Sciatic nerve (tissue), 2 donors: ENCODE results near the gene INO80. TPM values are rescaled to one million over a fixed set of nuclear protein-coding genes. Genes with fewer than 3 reads are reported as not detected.
"Not testable (repeated sequence)": the region's sequence is repeated elsewhere in the genome, so short reads cannot be mapped to it uniquely, and the experiment has no call there.

Experiments used
- ATAC-seq: fragments of 200-7000 bp; cut with Tn5 transposase; one replicate; pipeline ENCODE4 v1.9.1; 2020; ENCODE audit warnings: mild to moderate bottlenecking, moderate library complexity
- DNase-seq: peaks from one replicate; pipeline ENCODE4 v3.0.0-alpha.2; 2020; ENCODE audit warnings: low spot score
- intact Hi-C: fragments of 100-400 bp; cut with DNase I; formaldehyde crosslinking; loops from one replicate; pipeline ENCODE4 v1.14.2; 2022
- total RNA-seq: library from RNA; stranded (reverse); fragmentation: NEBNext Ultra II Directional; extraction: Animal tissue kit (Norgen Biotek cat#: 25700); gene quantifications from one replicate; pipeline ENCODE4 v1.2.1, GENCODE V29; 2021
- donor health status: DM: no; HTN: no; CAD: no.
- donor health status: DM: no; HTN: no; CAD: no.

The INO80 gene
- total RNA-seq, 1 donor from 2014 or later, result 30.2 TPM

GRCh38 chr15:40985541-40986330 lies 130.3 kb downstream of the INO80 start:
- ATAC-seq, result peak; percentile 49
- no peak for DNase-seq
- intact Hi-C loops, result no loop called here

DNA sequence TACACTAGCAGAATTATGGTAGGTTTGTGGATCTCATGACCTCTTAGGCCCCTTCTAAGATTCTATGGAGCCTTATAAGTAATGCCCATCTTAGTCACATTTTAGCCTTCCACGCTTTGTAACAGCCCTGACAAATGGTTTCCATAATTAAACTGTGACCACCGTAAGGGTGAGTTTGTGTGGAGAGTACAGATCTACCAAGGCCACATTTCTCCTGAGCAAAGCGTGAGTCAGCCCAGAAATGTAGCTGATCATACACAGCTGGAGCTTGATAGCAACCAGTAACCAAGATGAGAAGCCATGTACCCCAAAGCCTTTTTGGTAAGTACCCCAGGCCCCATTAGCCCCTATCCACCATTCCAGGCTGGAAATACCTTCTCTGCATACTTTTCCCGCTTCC lies 131.1 kb downstream of the INO80 start:
- DNase-seq (no peak), ATAC-seq (no peak)
- intact Hi-C loops, result no loop called here

- ATAC-seq (no peak), DNase-seq (no peak)
- intact Hi-C loops, result no loop called here
These were observed 131.7 kb downstream of the INO80 start for GRCh38 chr15:40984406-40984805.

- intact Hi-C loops, result no loop called here
- ATAC-seq (no peak), DNase-seq (no peak)
These were observed 133.2 kb downstream of the INO80 start for GRCh38 chr15:40982855-40983254.

GRCh38 chr15:40981186-40981585 lies 134.9 kb downstream of the INO80 start:
- no peak for ATAC-seq
- intact Hi-C loops, result no loop called here
- no peak for DNase-seq

DNA sequence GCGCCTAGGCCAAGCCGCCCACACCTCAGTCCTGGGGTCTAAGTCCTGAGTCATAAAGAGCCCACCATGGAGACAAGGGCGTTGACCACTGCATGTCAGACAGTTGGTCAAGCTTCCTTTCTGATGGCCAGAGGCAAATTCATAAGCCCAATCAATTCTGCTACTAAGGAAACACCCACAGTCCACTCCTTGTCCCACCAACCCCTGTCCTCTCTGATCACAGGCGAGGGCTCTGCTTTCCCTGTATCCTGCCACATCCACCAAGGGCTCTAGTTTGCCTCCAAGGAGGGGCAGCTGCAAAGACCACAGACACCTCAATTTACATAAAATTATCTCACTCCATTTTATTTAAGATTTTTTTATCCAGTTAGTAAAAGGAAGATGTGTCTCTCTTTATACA lies 137.5 kb downstream of the INO80 start:
- ATAC-seq, result no peak
- intact Hi-C loops, result no loop called here
- no peak for DNase-seq

DNA sequence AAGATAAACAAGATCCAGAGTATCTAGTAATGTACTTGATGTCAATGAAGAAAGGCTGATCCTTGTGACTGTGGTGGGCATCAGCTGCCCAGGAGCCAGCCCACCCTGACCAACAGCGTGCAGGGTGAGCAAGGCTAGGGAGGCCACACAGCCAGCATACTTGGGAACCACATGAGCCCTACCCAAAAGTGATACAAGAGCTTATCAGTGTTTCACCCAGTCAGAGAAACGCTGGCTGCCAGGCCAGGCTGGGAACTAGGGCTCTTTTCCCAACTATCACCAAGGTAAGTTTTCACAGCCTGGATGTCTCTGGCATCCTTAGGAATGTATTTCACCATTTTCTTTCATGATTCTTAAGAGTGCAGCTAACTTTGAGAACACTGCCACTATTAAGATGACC lies 137.9 kb downstream of the INO80 start:
- no peak for DNase-seq
- ATAC-seq, result no peak
- intact Hi-C loops, result no loop called here

GRCh38 chr15:40976819-40977218 lies 139.3 kb downstream of the INO80 start:
- ATAC-seq (no peak), DNase-seq (no peak)
- intact Hi-C loops, result no loop called here

GRCh38 chr15:40974879-40975278 lies 141.2 kb downstream of the INO80 start:
- ATAC-seq, result no peak
- no peak for DNase-seq
- intact Hi-C loops, result no loop called here

GRCh38 chr15:40969363-40969762 lies 146.7 kb downstream of the INO80 start:
- DNase-seq (no peak), ATAC-seq (no peak)
- intact Hi-C loops, result no loop called here

GRCh38 chr15:40968290-40969085 lies 147.6 kb downstream of the INO80 start:
- ATAC-seq (no peak), DNase-seq (no peak)
- intact Hi-C loops, result no loop called here

GRCh38 chr15:40964634-40965033 lies 151.4 kb downstream of the INO80 start:
- ATAC-seq (no peak), DNase-seq (no peak)
- intact Hi-C loops, result no loop called here

DNA sequence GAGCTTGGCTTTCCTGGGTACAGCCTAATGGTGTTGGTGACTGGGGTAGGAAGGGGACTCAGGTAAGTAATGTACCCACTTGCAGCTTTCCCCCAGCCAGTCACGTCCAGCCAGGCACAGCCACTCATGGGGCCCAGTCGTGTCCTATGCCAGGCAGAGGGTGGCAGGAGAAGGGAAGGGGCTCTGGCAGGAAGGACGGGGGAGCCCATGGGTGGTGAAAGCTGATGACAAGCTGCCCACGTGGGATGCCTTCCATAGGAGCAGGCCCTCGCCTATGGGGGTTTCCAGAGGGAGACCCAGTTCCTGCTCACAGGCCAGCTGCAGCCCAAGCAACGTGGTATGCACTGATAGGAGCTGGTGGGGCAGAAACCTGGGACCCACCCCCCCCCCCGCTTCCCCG lies 152.1 kb downstream of the INO80 start:
- ATAC-seq, result no peak
- intact Hi-C loops, result no loop called here
- no peak for DNase-seq

DNA sequence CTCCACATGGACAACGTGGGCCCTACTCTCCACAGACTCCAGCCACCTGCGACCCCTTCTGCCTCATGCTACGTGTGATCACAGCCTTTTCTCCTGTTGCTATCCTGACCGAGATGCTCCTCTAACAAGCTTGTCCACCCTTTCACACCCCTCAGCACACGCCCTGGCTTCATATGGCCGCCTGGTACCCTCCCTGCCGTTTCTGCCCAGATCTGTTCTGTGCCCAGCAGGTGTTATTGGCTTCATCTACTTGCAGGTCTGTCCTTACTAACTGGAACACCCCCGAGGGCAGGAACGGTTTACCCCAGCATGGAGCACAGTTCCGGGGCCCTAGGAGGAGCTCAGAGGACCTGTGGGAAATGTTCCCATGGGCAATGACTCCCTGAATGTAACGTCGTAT lies 152.9 kb downstream of the INO80 start:
- intact Hi-C loops, result no loop called here
- no peak for DNase-seq

DNA sequence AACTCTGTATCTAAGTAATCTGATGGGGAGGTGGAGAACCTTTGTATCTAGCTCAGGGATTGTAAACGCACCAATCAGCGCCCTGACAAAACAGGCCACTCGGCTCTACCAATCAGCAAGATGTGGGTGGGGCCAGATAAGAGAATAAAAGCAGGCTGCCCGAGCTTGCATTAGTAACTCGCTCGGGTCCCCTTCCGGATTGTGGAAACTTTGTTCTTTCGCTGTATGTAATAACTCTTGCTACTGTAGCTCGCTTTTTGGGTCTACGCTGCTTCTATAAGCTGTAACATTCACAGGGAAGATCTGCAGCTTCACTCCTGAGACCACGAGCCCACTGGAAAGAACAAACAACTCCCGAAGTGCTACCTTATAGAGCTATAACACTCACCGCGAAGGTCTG lies 153.8 kb downstream of the INO80 start:
- DNase-seq, ATAC-seq, intact Hi-C loops: not testable (repeated sequence)

More for the DNA sequence above, 152.9 kb downstream of the INO80 start:
- ATAC-seq, result no peak

GRCh38 chr15:40961740-40962139 lies 154.3 kb downstream of the INO80 start:
- DNase-seq, intact Hi-C loops, ATAC-seq: not testable (repeated sequence)

GRCh38 chr15:40960925-40961324 lies 155.2 kb downstream of the INO80 start:
- DNase-seq, result no peak
- intact Hi-C loops, result no loop called here
- ATAC-seq, result no peak

GRCh38 chr15:40960151-40960885 lies 155.8 kb downstream of the INO80 start:
- ATAC-seq, result no peak
- intact Hi-C loops, result no loop called here
- no peak for DNase-seq

- DNase-seq (no peak), ATAC-seq (no peak)
- intact Hi-C loops, result no loop called here
These were observed 156.5 kb downstream of the INO80 start for GRCh38 chr15:40959331-40960141.
